GM10248 (cell line): ENCODE measurements around the gene RTKN2.
"Not testable (repeated sequence)": the region's sequence is repeated elsewhere in the genome, so short reads cannot be mapped to it uniquely, and the experiment has no call there.

Experiments used
- CTCF ChIA-PET: fragments of 300-600 bp; sonication (Branson Sonifier 250); formaldehyde crosslinking; extraction: SDS; loops from one replicate; lab custom pipeline; 2021; ENCODE audit warnings: antibody characterized with exemption; lab: Yijun Ruan, JAX
- POLR2A ChIA-PET: fragments of 350-650 bp; sonication (Branson Sonifier 250); formaldehyde crosslinking; extraction: SDS; loops from one replicate; lab custom pipeline; 2020; ENCODE audit warnings: antibody characterized with exemption; lab: Yijun Ruan, JAX
- DNase-seq: peaks from one replicate; pipeline ENCODE4 v3.0.0; 2012; ENCODE audit errors: extremely low spot score
- TF ChIP-seq, protein P1 (sequence below): IDR thresholded peaks from 2 replicates; pipeline ENCODE4 v1.5.1; 2012; ENCODE audit warnings: mild to moderate bottlenecking, low read depth; ENCODE audit errors: extremely low read depth, missing control alignments, control extremely low read depth

RTKN2 gene

GRCh38 chr10:62250594-62251198 lies 17.9 kb downstream of the RTKN2 start:
- TF ChIP-seq, protein P1, sequence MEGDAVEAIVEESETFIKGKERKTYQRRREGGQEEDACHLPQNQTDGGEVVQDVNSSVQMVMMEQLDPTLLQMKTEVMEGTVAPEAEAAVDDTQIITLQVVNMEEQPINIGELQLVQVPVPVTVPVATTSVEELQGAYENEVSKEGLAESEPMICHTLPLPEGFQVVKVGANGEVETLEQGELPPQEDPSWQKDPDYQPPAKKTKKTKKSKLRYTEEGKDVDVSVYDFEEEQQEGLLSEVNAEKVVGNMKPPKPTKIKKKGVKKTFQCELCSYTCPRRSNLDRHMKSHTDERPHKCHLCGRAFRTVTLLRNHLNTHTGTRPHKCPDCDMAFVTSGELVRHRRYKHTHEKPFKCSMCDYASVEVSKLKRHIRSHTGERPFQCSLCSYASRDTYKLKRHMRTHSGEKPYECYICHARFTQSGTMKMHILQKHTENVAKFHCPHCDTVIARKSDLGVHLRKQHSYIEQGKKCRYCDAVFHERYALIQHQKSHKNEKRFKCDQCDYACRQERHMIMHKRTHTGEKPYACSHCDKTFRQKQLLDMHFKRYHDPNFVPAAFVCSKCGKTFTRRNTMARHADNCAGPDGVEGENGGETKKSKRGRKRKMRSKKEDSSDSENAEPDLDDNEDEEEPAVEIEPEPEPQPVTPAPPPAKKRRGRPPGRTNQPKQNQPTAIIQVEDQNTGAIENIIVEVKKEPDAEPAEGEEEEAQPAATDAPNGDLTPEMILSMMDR, result no peak
- CTCF ChIA-PET, result interaction anchor here (1.0 kb wide), 1 partner anchor 212 kb away, joined by 3 read pairs; no protein-coding TSS in a partner anchor
- DNase-seq, result no peak
- POLR2A ChIA-PET, result no interaction called here

DNA sequence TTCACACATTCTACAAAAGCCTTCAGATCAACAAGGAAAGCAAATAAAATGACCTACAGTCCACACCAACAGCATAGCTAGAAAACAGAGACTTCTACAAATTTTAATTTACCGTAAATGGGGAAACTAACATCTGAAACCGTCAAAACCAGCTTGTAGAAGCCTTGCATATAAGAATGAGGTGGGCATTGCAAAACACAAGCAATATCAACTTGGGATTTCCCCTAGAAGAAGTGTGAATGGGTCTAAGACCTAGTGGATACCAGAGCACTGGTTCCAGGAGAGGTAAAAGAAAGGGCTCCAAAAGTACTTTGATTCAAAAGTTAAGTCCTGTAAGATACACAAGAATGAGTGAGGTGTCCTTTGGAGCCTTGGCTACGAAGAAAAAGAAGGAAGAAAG lies 18.7 kb downstream of the RTKN2 start:
- DNase-seq, result no peak
- POLR2A ChIA-PET, result no interaction called here
- CTCF ChIA-PET, result interaction anchor here (2.0 to 2.7 kb wide), 2 partner anchors 12 to 499 kb away, joined by 4 to 12 read pairs; no protein-coding TSS in a partner anchor

GRCh38 chr10:62248465-62248864 lies 20.2 kb downstream of the RTKN2 start:
- POLR2A ChIA-PET, result no interaction called here
- CTCF ChIA-PET, result interaction anchor here (0.8 to 7.3 kb wide), 8 partner anchors 13 to 497 kb away, joined by 3 to 147 read pairs (median 4); no protein-coding TSS in a partner anchor
- TF ChIP-seq, protein P1, result no peak
- DNase-seq, result no peak

More for the DNA sequence above, 18.7 kb downstream of the RTKN2 start:
- TF ChIP-seq, protein P1, result no peak

DNA sequence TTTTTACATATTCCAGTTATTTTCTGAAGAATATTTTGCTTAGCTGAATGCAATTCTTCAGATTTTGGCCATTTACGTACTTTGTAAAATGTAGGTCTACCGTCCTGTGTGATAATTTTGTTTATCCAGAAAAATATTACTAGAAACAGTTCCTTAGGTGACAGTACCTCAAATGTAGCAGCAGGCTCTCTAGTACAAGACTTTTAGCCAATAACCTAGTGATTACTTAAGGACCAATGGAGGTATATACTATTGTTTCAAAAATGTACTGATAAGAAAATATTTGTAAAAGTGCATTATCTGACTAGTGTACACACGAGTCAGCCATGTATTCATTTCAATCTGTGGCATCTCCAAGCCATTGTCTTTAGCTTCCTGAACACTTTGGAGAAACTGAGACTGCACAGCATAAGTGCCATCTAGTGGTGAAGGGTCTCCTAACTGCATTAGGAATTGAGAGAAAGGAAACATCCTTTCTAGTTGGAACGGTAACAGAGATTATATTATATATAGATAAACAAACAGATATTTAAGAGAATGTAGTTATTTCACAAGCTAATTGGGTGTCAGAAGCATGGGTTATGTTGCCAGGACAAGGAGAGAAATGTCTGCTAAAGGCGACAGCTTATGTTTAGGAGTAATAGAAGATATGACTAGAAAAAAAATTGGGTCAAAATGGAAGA lies 23.7 kb downstream of the RTKN2 start:
- CTCF ChIA-PET, result interaction anchor here (0.6 to 7.3 kb wide), 49 partner anchors 9 to 494 kb away, joined by 3 to 147 read pairs (median 4); partner anchors contain the start of genes ARID5B and RTKN2
- DNase-seq, result peak; percentile 29
- POLR2A ChIA-PET, result no interaction called here
- TF ChIP-seq, protein P1, result peak; percentile 78

DNA sequence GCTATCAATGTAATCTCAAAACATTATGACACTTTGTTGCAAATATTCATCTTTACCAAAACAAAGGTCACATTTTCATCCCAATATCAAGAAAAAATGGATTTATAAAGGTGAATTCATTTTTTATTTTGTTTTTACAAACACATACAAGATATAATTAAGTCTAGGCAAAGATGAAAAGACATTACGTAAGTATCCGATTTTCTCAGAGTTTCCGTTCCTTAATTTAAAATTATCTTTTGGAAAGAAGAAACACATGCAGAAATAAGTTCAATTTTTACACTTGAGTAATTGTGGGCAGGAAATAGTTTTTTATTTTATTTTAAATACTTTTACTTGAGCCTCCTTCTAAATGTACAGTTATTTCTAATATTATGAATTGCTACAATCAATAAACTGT lies 24.6 kb downstream of the RTKN2 start:
- TF ChIP-seq, protein P1, result no peak
- ChIA-PET POLR2A (interaction anchor here (0.5 kb wide), 1 partner anchor 161 kb away, joined by 4 read pairs; no protein-coding TSS in a partner anchor), CTCF (interaction anchor here (0.9 to 7.3 kb wide), 29 partner anchors 10 to 493 kb away, joined by 3 to 147 read pairs (median 4); partner anchors contain the start of genes ARID5B and RTKN2)
- no peak for DNase-seq

GRCh38 chr10:62243647-62243997 lies 25.0 kb downstream of the RTKN2 start:
- TF ChIP-seq, protein P1, result no peak
- DNase-seq, result no peak
- ChIA-PET CTCF (interaction anchor here (0.8 to 7.3 kb wide), 15 partner anchors 25 to 492 kb away, joined by 3 to 147 read pairs (median 4); partner anchors contain the start of genes ARID5B and RTKN2), POLR2A (interaction anchor here (0.5 kb wide), 1 partner anchor 160 kb away, joined by 4 read pairs; no protein-coding TSS in a partner anchor)

GRCh38 chr10:62242965-62243646 lies 25.5 kb downstream of the RTKN2 start:
- ChIA-PET POLR2A (interaction anchor here (0.5 to 0.6 kb wide), 2 partner anchors 160 to 339 kb away, joined by 3 to 4 read pairs; no protein-coding TSS in a partner anchor), CTCF (interaction anchor here (0.8 to 7.3 kb wide), 13 partner anchors 27 to 492 kb away, joined by 3 to 147 read pairs (median 4); partner anchors contain the start of gene ARID5B)
- DNase-seq, result peak; percentile 14

- POLR2A ChIA-PET, DNase-seq: not testable (repeated sequence)
- CTCF ChIA-PET, result interaction anchor here (2.6 kb wide), 1 partner anchor 203 kb away, joined by 13 read pairs; no protein-coding TSS in a partner anchor
Measured at GRCh38 chr10:62241521-62241920, 27.1 kb downstream of the RTKN2 start.
